Liver (tissue), 9 donors: ENCODE results near the gene ZER1. TPM values are rescaled to one million over a fixed set of nuclear protein-coding genes. Genes with fewer than 3 reads are reported as not detected.

Experiments used
- DNase-seq: peaks from one replicate; pipeline ENCODE4 v3.0.0-alpha.2; 2017; ENCODE audit warnings: low spot score
- H3K27ac ChIP-seq, 2 donors: one replicate each; pipeline ENCODE4 v1.7.0; 2013; ENCODE audit warnings: inconsistent platforms in 2 of 2, low read length in 2 of 2, control low read depth in 1 of 2, low read depth in 1 of 2, mild to moderate bottlenecking in 1 of 2
- H3K27me3 ChIP-seq, 4 donors: one replicate each; pipeline versions ENCODE4 v1.6.1 to v1.7.0; 2013; ENCODE audit warnings: low read length in 3 of 4, inconsistent platforms in 1 of 4, mild to moderate bottlenecking in 1 of 4, moderate library complexity in 1 of 4; ENCODE audit not compliant: control insufficient read depth in 4 of 4, insufficient read depth in 4 of 4
- H3K36me3 ChIP-seq, 4 donors: one replicate each; pipeline versions ENCODE4 v1.6.1 to v1.7.0; 2013; ENCODE audit warnings: low read length in 3 of 4, mild to moderate bottlenecking in 3 of 4, low read depth in 1 of 4, moderate library complexity in 1 of 4; ENCODE audit not compliant: control insufficient read depth in 4 of 4, insufficient read depth in 3 of 4
- H3K4me1 ChIP-seq, 4 donors: one replicate each; pipeline versions ENCODE4 v1.6.1 to v1.7.0; 2013; ENCODE audit warnings: low read length in 3 of 4, mild to moderate bottlenecking in 3 of 4, moderate library complexity in 1 of 4; ENCODE audit not compliant: control insufficient read depth in 4 of 4, insufficient read depth in 4 of 4
- H3K4me3 ChIP-seq, 3 donors: one replicate each; pipeline versions ENCODE4 v1.6.1 to v1.7.0; 2013; ENCODE audit warnings: low read length in 3 of 3, control low read depth in 1 of 3, low read depth in 1 of 3, mild to moderate bottlenecking in 1 of 3
- H3K9ac ChIP-seq, 2 donors: one replicate each; pipeline ENCODE4 v1.7.0; 2013; ENCODE audit warnings: low read length in 2 of 2, mild to moderate bottlenecking in 2 of 2, moderate library complexity in 2 of 2, control low read depth in 1 of 2, low read depth in 1 of 2
- H3K9me3 ChIP-seq, 4 donors: one replicate each; pipeline versions ENCODE4 v1.6.1 to v1.7.0; 2013; ENCODE audit warnings: low read length in 3 of 4; ENCODE audit not compliant: control insufficient read depth in 4 of 4
- EGR1 ChIP-seq, 2 donors: IDR thresholded peaks; 2 replicates each; pipeline ENCODE4 v1.6.1; 2016 to 2018; ENCODE audit warnings: antibody characterized with exemption in 2 of 2, low read depth in 2 of 2
- GABPA ChIP-seq, 2 donors: IDR thresholded peaks in 1 of 2; conservative IDR thresholded peaks in 1 of 2; 2 replicates each; pipeline ENCODE4 v1.6.1; 2016; ENCODE audit warnings: antibody characterized with exemption in 2 of 2, mild to moderate bottlenecking in 1 of 2, moderate library complexity in 1 of 2
- HNF4G ChIP-seq: IDR thresholded peaks from 2 replicates; pipeline ENCODE4 v1.6.1; 2016; ENCODE audit warnings: antibody characterized with exemption
- JUND ChIP-seq, 2 donors: IDR thresholded peaks; 2 replicates each; pipeline ENCODE4 v1.6.1; 2016; ENCODE audit warnings: antibody characterized with exemption in 2 of 2
- NR2F2 ChIP-seq: IDR thresholded peaks from 2 replicates; pipeline ENCODE4 v1.6.1; 2016; ENCODE audit warnings: antibody characterized with exemption
- RAD21 ChIP-seq, 2 donors: IDR thresholded peaks; 2 replicates each; pipeline ENCODE4 v1.6.1; 2016; ENCODE audit warnings: antibody characterized with exemption in 2 of 2, mild to moderate bottlenecking in 2 of 2
- RXRA ChIP-seq, 2 donors: IDR thresholded peaks; 2 replicates each; pipeline ENCODE4 v1.6.1; 2017 to 2018; ENCODE audit warnings: antibody characterized with exemption in 2 of 2, mild to moderate bottlenecking in 1 of 2
- TAF1 ChIP-seq: conservative IDR thresholded peaks from 2 replicates; pipeline ENCODE4 v1.6.1; 2016; ENCODE audit warnings: antibody characterized with exemption, mild to moderate bottlenecking
- YY1 ChIP-seq: IDR thresholded peaks from 2 replicates; pipeline ENCODE4 v1.6.1; 2016; ENCODE audit warnings: antibody characterized with exemption, mild to moderate bottlenecking
- WGBS: extraction: QIAGEN DNeasy Blood & Tissue Kit; methylation state at CpG from one replicate; pipeline ENCODE4 v1.1.7; 2013; 5-methylcytosine and 5-hydroxymethylcytosine counted together
- polyA plus RNA-seq, 2 donors: library from polyadenylated mRNA; stranded (reverse) in 1 of 2; unstranded in 1 of 2; fragments of 200-250 nt in 1 of 2; fragments of >200 nt in 1 of 2; fragmentation: Nextera tagmentation in 1 of 2; extraction: Ambion mirVana in 1 of 2; gene quantifications; one replicate each; pipeline versions ENCODE4 v1.2.1 to v1.2.3, GENCODE V29; 2013 to 2015
- total RNA-seq, 2 donors: library from RNA; depleted of rRNA; stranded (reverse); fragments of >200 nt; gene quantifications; one replicate each; pipeline ENCODE4 v1.2.3, GENCODE V29; 2014
- TF ChIP-seq, protein P1 (sequence below): IDR thresholded peaks from 2 replicates; pipeline ENCODE4 v1.6.1; 2016; ENCODE audit warnings: antibody characterized with exemption
- TF ChIP-seq, protein P2 (sequence below): IDR thresholded peaks from 2 replicates; pipeline ENCODE4 v1.6.1; 2016; ENCODE audit warnings: antibody characterized with exemption
- TF ChIP-seq, protein P3 (sequence below): IDR thresholded peaks from 2 replicates; pipeline ENCODE4 v1.6.1; 2016; ENCODE audit warnings: antibody characterized with exemption
- donor health status: healthy.
- donor health status: healthy.
- donor health status: healthy.
- donor health status: healthy.
- donor health status: healthy.

The ZER1 gene
- total and polyA plus RNA-seq, 4 donors: 7.6 to 29.1 (median 15.8) TPM

DNA sequence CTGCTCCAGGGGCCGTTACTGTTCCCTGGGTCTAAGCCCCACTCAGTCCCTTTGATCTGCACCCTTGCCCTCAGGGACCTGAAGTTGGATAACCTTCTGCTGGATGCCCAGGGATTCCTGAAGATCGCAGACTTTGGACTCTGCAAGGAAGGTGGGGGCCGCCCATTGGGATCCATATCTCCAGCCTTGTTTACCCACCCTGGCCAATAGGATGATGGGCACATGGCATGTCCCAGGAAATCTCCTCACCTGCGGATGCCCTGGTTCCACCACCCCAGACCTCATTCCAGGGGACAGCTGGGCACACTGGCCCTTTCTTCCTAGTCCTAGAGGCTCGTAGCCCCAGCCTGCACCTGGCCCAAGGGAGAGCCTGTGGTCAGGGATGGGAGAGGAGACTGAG lies 53.3 kb downstream of the ZER1 start:
- H3K9me3 ChIP-seq: no peaks in the 10 kb centered on the region
- no peak overlapping the region for H3K4me3 ChIP-seq
- no peak overlapping the region for H3K9ac ChIP-seq
- no peak for DNase-seq
- H3K36me3 ChIP-seq: peaks cover 0 to 8% (median under 1%) of the 10 kb centered on the region in 4 donors
- 61% methylated on average over 5 of the region's 5 CpGs for WGBS
- peaks cover 1 to 8% (median 6%) of the 10 kb centered on the region in 4 donors for H3K4me1 ChIP-seq
- no peak overlapping the region for H3K27ac ChIP-seq
- no peak for TF ChIP-seq EGR1 (IDR thresholded peaks at IDR 0.05; ENCODE audit: low read depth in 2 of 2)
- TF ChIP-seq, protein P1, sequence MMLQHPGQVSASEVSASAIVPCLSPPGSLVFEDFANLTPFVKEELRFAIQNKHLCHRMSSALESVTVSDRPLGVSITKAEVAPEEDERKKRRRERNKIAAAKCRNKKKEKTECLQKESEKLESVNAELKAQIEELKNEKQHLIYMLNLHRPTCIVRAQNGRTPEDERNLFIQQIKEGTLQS: no peak
- TF ChIP-seq TAF1: no peak
- no peak for TF ChIP-seq HNF4G
- no peak for TF ChIP-seq NR2F2
- TF ChIP-seq RAD21 (IDR thresholded peaks at IDR 0.05): no peak
- no peak for TF ChIP-seq GABPA (IDR thresholded peaks at IDR 0.05 in 1 of 2, conservative IDR thresholded peaks at IDR 0.05 in 1 of 2)
- TF ChIP-seq, protein P2, sequence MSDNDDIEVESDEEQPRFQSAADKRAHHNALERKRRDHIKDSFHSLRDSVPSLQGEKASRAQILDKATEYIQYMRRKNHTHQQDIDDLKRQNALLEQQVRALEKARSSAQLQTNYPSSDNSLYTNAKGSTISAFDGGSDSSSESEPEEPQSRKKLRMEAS: no peak
- TF ChIP-seq, protein P3, sequence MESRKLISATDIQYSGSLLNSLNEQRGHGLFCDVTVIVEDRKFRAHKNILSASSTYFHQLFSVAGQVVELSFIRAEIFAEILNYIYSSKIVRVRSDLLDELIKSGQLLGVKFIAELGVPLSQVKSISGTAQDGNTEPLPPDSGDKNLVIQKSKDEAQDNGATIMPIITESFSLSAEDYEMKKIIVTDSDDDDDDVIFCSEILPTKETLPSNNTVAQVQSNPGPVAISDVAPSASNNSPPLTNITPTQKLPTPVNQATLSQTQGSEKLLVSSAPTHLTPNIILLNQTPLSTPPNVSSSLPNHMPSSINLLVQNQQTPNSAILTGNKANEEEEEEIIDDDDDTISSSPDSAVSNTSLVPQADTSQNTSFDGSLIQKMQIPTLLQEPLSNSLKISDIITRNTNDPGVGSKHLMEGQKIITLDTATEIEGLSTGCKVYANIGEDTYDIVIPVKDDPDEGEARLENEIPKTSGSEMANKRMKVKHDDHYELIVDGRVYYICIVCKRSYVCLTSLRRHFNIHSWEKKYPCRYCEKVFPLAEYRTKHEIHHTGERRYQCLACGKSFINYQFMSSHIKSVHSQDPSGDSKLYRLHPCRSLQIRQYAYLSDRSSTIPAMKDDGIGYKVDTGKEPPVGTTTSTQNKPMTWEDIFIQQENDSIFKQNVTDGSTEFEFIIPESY: no peak
- no peak for TF ChIP-seq YY1
- H3K27me3 ChIP-seq: no peaks in the 10 kb centered on the region

DNA sequence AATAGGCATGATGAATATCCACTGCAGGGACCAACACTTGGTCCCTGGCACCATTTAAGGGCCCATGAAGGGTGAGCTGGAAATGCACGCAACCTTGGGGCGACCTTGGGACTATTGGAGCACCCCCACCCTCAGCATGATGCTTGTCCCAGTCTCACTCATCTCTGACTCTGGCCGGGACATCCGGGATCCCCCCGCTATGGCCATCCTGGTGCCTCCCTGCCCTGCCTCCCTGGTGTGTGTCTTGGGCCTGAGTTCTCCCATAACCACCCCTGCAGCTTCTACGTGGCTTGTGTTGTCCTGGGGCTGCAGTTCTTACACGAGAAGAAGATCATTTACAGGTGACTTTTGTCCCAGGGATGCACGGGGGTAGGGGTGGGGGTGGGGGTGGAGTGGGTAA lies 53.7 kb downstream of the ZER1 start:
- Histone ChIP-seq H3K9me3 (no peaks in the 10 kb centered on the region), H3K9ac (no peak overlapping the region), H3K27ac (no peak overlapping the region), H3K36me3 (peaks cover 0 to 8% (median under 1%) of the 10 kb centered on the region in 4 donors), H3K27me3 (no peaks in the 10 kb centered on the region), H3K4me3 (no peak overlapping the region), H3K4me1 (peaks cover 0 to 4% (median 2%) of the 10 kb centered on the region in 4 donors)
- 75% methylated on average over 8 of the region's 8 CpGs for WGBS
- TF ChIP-seq NR2F2 (no peak), JUND (IDR thresholded peaks at IDR 0.05) (no peak), HNF4G (no peak), RXRA (IDR thresholded peaks at IDR 0.05) (no peak)
- TF ChIP-seq, protein P1: no peak
- TF ChIP-seq, protein P3: no peak
- TF ChIP-seq, protein P2: no peak
- DNase-seq: no peak
